Hepatocyte (in vitro differentiated cells): ENCODE data around the gene ASB1.

Experiments
- EZH2 ChIP-seq: fragments of 200-600 bp; sonication (generic); IDR thresholded peaks from 2 replicates; pipeline ENCODE4 v1.6.1; 2016; ENCODE audit warnings: antibody characterized with exemption, mild to moderate bottlenecking, borderline replicate concordance
- EZH2phosphoT487 ChIP-seq: fragments of 200-600 bp; sonication (generic); IDR thresholded peaks from one replicate; pipeline ENCODE4 v1.6.1; 2018; ENCODE audit warnings: antibody characterized with exemption, mild to moderate bottlenecking, low read depth, moderate library complexity; ENCODE audit not compliant: unreplicated experiment, severe bottlenecking
- TF ChIP-seq, protein P1 (sequence below): fragments of 200-600 bp; sonication (generic); IDR thresholded peaks from 2 replicates; pipeline ENCODE4 v1.5.1; 2016; ENCODE audit warnings: antibody characterized with exemption, mild to moderate bottlenecking; ENCODE audit not compliant: poor library complexity

DNA sequence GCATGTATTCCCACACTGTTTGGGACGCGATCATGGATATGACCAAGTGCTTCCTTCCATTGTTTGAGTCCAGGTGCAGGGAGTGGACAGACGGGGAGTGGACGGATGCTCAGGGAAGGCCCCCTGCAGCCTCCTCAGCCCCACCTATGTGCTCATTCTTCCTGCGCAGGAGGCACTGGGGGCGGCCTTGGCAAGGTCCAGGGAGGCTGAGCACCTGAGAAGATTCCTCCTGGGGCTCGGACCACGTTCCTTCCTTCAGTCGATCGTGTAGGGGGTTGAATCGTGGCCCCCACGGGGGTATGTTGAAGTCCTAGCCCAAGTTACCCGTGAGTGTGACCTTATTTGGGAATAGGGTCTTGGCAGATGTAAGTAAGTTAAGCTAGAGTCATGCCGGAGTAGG is 60.4 kb downstream of the ASB1 start:
- TF ChIP-seq, protein P1, sequence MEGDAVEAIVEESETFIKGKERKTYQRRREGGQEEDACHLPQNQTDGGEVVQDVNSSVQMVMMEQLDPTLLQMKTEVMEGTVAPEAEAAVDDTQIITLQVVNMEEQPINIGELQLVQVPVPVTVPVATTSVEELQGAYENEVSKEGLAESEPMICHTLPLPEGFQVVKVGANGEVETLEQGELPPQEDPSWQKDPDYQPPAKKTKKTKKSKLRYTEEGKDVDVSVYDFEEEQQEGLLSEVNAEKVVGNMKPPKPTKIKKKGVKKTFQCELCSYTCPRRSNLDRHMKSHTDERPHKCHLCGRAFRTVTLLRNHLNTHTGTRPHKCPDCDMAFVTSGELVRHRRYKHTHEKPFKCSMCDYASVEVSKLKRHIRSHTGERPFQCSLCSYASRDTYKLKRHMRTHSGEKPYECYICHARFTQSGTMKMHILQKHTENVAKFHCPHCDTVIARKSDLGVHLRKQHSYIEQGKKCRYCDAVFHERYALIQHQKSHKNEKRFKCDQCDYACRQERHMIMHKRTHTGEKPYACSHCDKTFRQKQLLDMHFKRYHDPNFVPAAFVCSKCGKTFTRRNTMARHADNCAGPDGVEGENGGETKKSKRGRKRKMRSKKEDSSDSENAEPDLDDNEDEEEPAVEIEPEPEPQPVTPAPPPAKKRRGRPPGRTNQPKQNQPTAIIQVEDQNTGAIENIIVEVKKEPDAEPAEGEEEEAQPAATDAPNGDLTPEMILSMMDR, result no peak
- no peak for TF ChIP-seq EZH2
- TF ChIP-seq EZH2phosphoT487, result no peak
